Fibroblast of lung (primary cell): ENCODE data around the gene SLC45A1. TPM values are rescaled to one million over a fixed set of nuclear protein-coding genes. Genes with fewer than 3 reads are reported as not detected.

ENCODE experiments used
- DNase-seq, 2 donors: peaks; one replicate each; pipeline versions ENCODE4 v3.0.0 to v3.0.0-alpha.2; 2010; ENCODE audit warnings: low read depth in 2 of 2
- H2AFZ ChIP-seq: 2 replicates; pipeline ENCODE4 v1.5.1; 2012; ENCODE audit warnings: low read length, control low read depth, inconsistent platforms
- H3K27ac ChIP-seq: 2 replicates; pipeline ENCODE4 v1.5.1; 2011; ENCODE audit warnings: low read length, control low read depth; ENCODE audit not compliant: insufficient read depth
- H3K27me3 ChIP-seq: 2 replicates; pipeline ENCODE4 v1.5.1; 2011; ENCODE audit warnings: mild to moderate bottlenecking, low read length; ENCODE audit not compliant: control insufficient read depth, insufficient read depth
- H3K36me3 ChIP-seq: 2 replicates; pipeline ENCODE4 v1.5.1; 2011; ENCODE audit warnings: low read length; ENCODE audit not compliant: control insufficient read depth, insufficient read depth
- H3K4me1 ChIP-seq: 2 replicates; pipeline ENCODE4 v1.5.1; 2011; ENCODE audit warnings: low read length; ENCODE audit not compliant: control insufficient read depth, insufficient read depth; ENCODE audit errors: extremely low read depth
- H3K4me2 ChIP-seq: 2 replicates; pipeline ENCODE4 v1.5.1; 2011; ENCODE audit warnings: low read length, control low read depth; ENCODE audit not compliant: insufficient read depth; ENCODE audit errors: extremely low read depth
- H3K4me3 ChIP-seq, 4 experiments: fragments of 200-600 bp in 1 of 4; sonication (generic) in 1 of 4; replicated peaks in 1 of 4; 2 replicates each; pipeline ENCODE4 v1.5.1; 2011 to 2016; ENCODE audit warnings: low read length in 4 of 4, low read depth in 3 of 4, mild to moderate bottlenecking in 3 of 4, control low read depth in 2 of 4, inconsistent platforms in 1 of 4, mixed read lengths in 1 of 4; ENCODE audit not compliant: insufficient read depth in 1 of 4; ENCODE audit errors: control extremely low read depth in 1 of 4
- H3K79me2 ChIP-seq: 2 replicates; pipeline ENCODE4 v1.5.1; 2012; ENCODE audit warnings: mild to moderate bottlenecking, low read length, inconsistent platforms; ENCODE audit not compliant: control insufficient read depth, insufficient read depth
- H3K9ac ChIP-seq: 2 replicates; pipeline ENCODE4 v1.5.1; 2011; ENCODE audit warnings: mild to moderate bottlenecking, low read length, control low read depth; ENCODE audit not compliant: insufficient read depth
- H3K9me3 ChIP-seq: 2 replicates; pipeline ENCODE4 v1.5.1; 2012; ENCODE audit warnings: low read depth, low read length; ENCODE audit not compliant: control insufficient read depth, insufficient read depth
- H4K20me1 ChIP-seq: 2 replicates; pipeline ENCODE4 v1.5.1; 2011; ENCODE audit warnings: low read length; ENCODE audit not compliant: control insufficient read depth, insufficient read depth; ENCODE audit errors: extremely low read depth
- EZH2 ChIP-seq: IDR thresholded peaks from 2 replicates; pipeline ENCODE4 v1.5.1; 2012; ENCODE audit warnings: low read length, control low read depth, mild to moderate bottlenecking; ENCODE audit errors: missing control alignments
- polyA plus RNA-seq, 2 donors: library from polyadenylated mRNA; depleted of rRNA in 1 of 2; stranded (reverse) in 1 of 2; unstranded in 1 of 2; fragments of >200 nt; gene quantifications; 2 replicates each; pipeline ENCODE4 v1.2.1, GENCODE V29; 2011 to 2012; ENCODE audit warnings: missing spikeins in 1 of 2
- total RNA-seq: library from RNA; depleted of rRNA; stranded (reverse); fragments of >200 nt; gene quantifications from 2 replicates; pipeline ENCODE4 v1.2.1, GENCODE V29; 2014
- TF ChIP-seq, protein P1 (sequence below), 2 donors: IDR thresholded peaks in 1 of 2; conservative IDR thresholded peaks in 1 of 2; 1 replicate in 1 of 2; 2 replicates in 1 of 2; pipeline ENCODE4 v1.5.1; 2011 to 2012; ENCODE audit warnings: low read length in 2 of 2, control low read depth in 1 of 2, inconsistent platforms in 1 of 2, low read depth in 1 of 2, mild to moderate bottlenecking in 1 of 2

Gene SLC45A1
- total and polyA plus RNA-seq, 2 donors (not counting 1 experiment from before 2014, with no cell fraction given): 2.1 to 2.6 TPM

DNA sequence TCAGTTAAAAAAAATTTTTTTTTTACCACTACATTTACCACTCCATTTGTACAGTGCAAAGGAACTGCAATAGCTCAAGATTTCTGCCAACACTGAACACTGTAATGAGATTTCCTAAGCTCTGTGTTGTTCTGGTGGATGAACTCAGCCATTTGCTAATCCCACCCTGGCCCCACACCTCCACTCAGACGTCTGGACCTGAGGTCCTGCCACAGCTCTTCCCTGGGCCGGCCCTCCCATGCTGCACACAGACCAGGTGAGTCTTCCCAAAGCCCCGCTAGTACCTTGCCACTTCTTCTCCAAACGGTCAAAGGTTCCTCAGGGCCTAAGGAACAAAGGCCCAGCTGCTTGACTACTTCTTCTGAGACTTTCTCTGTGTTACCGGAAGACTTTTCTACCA, 56.4 kb downstream of the SLC45A1 start:
- TF ChIP-seq EZH2: no peak
- TF ChIP-seq, protein P1, sequence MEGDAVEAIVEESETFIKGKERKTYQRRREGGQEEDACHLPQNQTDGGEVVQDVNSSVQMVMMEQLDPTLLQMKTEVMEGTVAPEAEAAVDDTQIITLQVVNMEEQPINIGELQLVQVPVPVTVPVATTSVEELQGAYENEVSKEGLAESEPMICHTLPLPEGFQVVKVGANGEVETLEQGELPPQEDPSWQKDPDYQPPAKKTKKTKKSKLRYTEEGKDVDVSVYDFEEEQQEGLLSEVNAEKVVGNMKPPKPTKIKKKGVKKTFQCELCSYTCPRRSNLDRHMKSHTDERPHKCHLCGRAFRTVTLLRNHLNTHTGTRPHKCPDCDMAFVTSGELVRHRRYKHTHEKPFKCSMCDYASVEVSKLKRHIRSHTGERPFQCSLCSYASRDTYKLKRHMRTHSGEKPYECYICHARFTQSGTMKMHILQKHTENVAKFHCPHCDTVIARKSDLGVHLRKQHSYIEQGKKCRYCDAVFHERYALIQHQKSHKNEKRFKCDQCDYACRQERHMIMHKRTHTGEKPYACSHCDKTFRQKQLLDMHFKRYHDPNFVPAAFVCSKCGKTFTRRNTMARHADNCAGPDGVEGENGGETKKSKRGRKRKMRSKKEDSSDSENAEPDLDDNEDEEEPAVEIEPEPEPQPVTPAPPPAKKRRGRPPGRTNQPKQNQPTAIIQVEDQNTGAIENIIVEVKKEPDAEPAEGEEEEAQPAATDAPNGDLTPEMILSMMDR (conservative IDR thresholded peaks at IDR 0.05 in 1 of 2, IDR thresholded peaks at IDR 0.05 in 1 of 2; ENCODE audit: low read depth in 1 of 2, low read length in 2 of 2): no peak
- H3K4me1 ChIP-seq: peaks cover 40% of the 10 kb centered on the region
- no peaks in the 10 kb centered on the region for H3K9me3 ChIP-seq
- H3K27me3 ChIP-seq: no peaks in the 10 kb centered on the region
- peak in 1 of 2 donors; percentile 45 for DNase-seq
- peak overlapping the region; percentile 75 for H3K4me2 ChIP-seq
- H3K4me3 ChIP-seq: no peak overlapping the region
- no peak overlapping the region for H2AFZ ChIP-seq
- H3K9ac ChIP-seq: no peak overlapping the region
- H3K27ac ChIP-seq: peak overlapping the region; percentile 89
- no peaks in the 10 kb centered on the region for H4K20me1 ChIP-seq
- peaks cover 61% of the 10 kb centered on the region for H3K79me2 ChIP-seq
- H3K36me3 ChIP-seq: no peaks in the 10 kb centered on the region

DNA sequence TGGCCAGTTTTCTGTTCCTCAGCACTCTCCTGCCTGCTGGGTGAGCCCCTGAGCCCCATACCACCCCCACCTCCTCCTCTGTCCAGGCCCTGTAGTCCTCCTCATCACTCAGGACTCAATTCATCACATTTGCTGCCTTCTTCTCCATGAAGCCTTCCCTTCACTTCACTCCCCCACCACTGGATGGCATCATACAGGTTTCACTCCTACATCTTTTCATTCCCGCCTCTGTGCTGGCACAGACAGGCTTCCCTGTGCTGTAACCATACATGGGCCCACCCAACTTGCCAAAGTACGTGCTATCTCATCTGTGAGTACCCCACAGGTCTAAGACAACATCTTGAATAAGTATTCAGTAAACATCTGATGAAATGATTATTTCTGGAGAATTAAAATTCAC, 56.9 kb downstream of the SLC45A1 start:
- Histone ChIP-seq H2AFZ (no peak overlapping the region), H3K4me1 (peaks cover 42% of the 10 kb centered on the region), H3K9ac (no peak overlapping the region), H4K20me1 (no peaks in the 10 kb centered on the region), H3K27me3 (no peaks in the 10 kb centered on the region), H3K4me2 (no peak overlapping the region), H3K9me3 (no peaks in the 10 kb centered on the region), H3K4me3 (no peak overlapping the region), H3K79me2 (peaks cover 63% of the 10 kb centered on the region), H3K27ac (peak overlapping the region; percentile 89), H3K36me3 (no peaks in the 10 kb centered on the region)
- TF ChIP-seq, protein P1 (conservative IDR thresholded peaks at IDR 0.05 in 1 of 2, IDR thresholded peaks at IDR 0.05 in 1 of 2; ENCODE audit: low read depth in 1 of 2, low read length in 2 of 2): peak; percentile 45 to 56
- no peak for TF ChIP-seq EZH2
- peak; percentile 28 to 63 for DNase-seq

DNA sequence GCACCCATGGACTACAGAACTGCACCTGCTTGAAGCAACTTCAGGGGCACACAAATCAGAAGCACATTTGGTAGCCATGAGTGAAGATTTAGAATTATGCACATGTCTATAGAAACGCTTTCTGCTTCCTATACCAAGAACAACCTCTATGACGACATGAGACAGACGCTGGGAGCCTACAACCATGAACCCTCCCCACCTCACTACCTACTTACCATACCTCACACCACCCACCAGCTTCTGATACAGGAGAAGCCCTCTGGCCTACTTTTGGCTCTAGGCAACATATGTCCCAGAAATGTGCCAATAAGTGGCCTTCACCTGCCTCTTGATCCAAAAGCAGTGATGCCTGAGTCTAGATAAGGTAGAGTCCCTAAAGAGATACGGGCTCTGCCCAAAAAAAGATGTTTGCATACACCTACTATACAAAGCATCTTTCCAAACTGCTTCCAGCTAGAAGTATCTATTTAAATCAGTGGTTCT, 58.5 kb downstream of the SLC45A1 start:
- Histone ChIP-seq H3K9ac (no peak overlapping the region), H3K9me3 (no peaks in the 10 kb centered on the region), H3K4me1 (peaks cover 31% of the 10 kb centered on the region), H3K36me3 (peaks cover 1% of the 10 kb centered on the region), H4K20me1 (no peaks in the 10 kb centered on the region), H3K27ac (no peak overlapping the region), H3K79me2 (peaks cover 71% of the 10 kb centered on the region), H3K4me2 (no peak overlapping the region), H3K4me3 (no peak overlapping the region), H3K27me3 (no peaks in the 10 kb centered on the region), H2AFZ (no peak overlapping the region)
- TF ChIP-seq, protein P1 (conservative IDR thresholded peaks at IDR 0.05 in 1 of 2, IDR thresholded peaks at IDR 0.05 in 1 of 2; ENCODE audit: low read depth in 1 of 2, low read length in 2 of 2): no peak
- no peak for TF ChIP-seq EZH2
- DNase-seq: no peak
